Activated CD4-positive, alpha-beta T cell treated with anti-CD3 and anti-CD28 coated beads for 48 hours (primary cell): ENCODE results near the gene TAF1C.
"Not testable (repeated sequence)": the region's sequence is repeated elsewhere in the genome, so short reads cannot be mapped to it uniquely, and the experiment has no call there.

ENCODE experiments used
- DNase-seq: peaks from one replicate; pipeline ENCODE4 v3.0.0-alpha.2; 2020

Gene TAF1C, protein sequence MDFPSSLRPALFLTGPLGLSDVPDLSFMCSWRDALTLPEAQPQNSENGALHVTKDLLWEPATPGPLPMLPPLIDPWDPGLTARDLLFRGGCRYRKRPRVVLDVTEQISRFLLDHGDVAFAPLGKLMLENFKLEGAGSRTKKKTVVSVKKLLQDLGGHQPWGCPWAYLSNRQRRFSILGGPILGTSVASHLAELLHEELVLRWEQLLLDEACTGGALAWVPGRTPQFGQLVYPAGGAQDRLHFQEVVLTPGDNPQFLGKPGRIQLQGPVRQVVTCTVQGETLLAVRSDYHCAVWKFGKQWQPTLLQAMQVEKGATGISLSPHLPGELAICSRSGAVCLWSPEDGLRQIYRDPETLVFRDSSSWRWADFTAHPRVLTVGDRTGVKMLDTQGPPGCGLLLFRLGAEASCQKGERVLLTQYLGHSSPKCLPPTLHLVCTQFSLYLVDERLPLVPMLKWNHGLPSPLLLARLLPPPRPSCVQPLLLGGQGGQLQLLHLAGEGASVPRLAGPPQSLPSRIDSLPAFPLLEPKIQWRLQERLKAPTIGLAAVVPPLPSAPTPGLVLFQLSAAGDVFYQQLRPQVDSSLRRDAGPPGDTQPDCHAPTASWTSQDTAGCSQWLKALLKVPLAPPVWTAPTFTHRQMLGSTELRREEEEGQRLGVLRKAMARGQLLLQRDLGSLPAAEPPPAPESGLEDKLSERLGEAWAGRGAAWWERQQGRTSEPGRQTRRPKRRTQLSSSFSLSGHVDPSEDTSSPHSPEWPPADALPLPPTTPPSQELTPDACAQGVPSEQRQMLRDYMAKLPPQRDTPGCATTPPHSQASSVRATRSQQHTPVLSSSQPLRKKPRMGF

DNA sequence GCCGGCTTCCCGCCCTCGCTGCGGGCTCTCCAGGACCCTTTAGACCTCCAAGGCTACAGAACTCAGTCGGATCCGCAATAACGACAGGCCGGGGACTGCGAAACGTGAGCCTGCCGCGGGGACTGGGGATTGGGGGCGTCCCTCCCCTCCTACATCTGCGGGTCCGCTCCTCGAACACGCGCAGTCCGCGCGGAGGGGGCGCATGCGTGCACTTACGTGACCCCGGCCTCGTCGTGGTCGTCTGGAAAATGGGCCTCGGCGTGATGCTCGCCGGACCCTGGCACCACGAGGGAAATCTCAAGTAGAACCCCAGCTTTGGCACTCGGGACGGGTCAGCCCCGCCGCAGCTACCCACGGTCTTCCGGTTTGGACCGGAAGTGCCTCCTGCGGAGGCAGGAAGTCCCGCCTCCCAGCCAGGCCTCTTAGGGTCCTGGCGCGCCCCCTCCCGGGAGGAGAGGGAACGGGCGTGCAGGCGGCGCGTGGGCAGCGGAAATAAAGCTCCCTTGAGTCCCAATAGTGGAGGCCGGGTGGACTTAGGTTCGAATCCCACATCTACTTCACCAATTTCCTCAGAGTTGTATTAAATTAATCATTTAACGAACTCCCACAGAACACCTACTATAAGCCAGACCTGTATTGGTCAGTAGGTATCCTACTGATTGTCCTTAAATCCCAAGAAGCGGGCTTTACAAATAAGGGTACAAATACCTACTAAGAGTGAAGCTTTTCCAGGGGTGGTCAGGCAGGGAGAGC is at the start of gene TAF1C:
TAF1C (minus strand) TSS at position 373 of the 753 bp plus-strand sequence. CDS start 2,069 bp downstream, outside the sequence.
- DNase-seq: peak; percentile 95

DNA sequence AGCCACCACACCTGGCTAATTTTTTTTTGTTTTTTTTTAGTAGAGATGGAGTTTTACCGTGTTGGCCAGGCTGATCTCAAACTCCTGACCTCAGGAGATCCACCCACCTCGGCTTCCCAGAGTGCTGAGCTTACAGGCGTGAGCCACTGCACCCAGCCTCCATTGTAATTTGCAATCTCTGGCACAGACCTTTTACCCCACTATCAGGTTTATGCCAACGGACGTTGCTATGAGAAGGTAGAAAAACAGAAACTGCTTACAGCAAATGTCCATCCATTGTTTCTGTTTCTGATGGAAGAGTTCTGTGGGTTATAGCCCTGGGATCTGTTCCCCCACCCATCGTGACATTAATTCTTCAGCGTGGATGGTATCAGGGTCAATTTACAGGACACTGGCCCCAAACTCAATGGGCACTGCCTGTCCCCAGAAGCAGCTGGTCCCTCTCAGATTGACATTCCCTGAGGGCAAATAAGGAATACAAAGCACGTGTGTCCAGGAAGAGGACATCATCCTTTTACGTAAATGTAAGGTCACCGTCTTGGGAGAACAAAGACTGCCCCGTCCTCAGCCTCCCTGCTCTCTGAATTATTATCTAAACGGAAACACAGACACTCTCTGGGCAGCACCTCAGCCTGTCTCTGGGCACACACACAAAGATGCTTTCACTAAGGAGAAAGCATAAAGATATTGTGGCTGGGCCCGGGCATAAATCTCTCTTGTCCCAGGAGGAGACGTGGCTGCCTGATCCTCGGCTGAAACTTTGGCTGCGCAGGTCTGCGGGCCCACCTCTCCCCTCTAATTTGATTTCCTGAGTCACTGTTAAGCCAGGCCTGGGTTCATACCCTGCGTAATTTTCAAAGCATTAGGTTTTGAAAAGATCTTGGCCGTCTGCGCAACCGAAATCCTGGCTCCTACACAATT is 47.7 kb upstream of the TAF1C start:
- no peak for DNase-seq

DNA sequence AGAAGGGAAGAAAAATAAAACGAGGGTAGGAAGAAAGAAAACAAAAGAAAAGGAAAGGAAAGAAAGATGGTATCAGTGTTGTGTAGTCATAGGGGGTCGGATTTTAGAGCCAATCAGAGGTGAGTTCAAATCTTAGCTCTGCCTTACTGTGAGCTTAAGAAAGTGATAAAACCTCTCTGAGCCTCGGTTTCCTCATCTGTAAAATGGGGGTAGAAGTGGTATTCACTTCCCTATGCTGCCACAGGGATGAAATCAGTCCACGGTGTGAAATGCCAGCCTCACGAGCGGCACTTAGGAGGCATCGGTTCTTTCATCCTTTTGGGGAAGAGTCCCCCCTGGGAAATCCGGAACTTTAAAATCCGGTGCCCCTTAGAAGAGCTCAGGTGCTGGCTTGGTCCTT is 46.9 kb upstream of the TAF1C start:
- no peak for DNase-seq

DNA sequence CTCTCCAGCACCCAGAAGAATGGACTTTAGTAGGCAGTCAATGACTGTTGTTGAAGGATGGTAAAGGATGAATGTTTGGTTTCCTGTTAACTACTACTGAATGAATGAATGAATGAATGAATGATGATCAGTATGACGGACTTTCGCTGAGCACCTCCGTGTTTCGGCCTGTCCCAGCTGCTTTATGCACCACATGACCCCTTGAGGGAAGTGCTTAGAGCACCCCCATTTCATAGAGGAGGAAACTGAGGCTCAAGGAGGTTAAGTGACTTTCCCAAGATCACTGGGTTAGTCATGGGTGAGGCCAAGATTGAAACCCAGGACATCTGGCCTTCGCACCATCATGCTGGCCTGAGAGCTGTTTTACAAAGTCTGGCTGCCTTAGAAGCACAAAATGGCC is 46.1 kb upstream of the TAF1C start:
- DNase-seq: no peak

DNA sequence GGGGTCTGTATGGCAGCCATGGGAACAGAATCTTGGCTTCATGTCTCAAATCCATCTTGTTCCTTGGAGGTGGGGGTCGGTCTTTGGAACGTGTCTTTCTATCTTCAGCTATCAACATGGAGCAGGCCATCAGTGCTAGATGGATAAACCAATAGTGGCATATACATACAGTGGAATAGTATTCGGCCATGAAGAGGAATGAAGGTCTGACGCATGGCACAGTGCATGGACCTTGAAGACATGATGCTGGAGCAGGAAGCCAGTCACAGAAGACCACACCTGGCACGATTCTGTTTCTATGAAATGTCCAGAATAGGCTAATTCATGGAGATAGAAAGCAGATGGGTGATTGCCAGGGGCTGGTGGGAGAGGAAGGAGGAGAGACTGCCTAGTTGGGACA is 45.2 kb upstream of the TAF1C start:
- no peak for DNase-seq

DNA sequence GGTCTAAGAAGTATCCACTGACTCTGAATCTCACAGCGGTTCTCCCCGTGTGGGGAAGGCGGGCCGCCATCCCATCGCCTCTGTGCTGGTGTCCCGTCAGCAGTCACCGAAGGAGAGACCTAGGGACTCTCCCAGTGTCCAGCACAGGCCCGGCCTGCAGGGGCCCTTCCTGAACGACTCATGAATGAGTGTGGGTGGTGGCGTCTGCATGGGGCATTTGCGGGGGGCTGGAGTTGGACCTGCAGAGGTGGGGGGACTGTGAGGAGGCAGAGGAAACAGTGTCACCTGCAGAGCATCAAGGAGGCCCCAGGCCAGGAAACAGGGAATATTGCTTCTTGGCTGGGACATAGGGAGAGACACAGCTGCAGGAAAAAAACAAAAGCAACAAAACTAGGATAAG is 42.6 kb upstream of the TAF1C start:
- DNase-seq: no peak

DNA sequence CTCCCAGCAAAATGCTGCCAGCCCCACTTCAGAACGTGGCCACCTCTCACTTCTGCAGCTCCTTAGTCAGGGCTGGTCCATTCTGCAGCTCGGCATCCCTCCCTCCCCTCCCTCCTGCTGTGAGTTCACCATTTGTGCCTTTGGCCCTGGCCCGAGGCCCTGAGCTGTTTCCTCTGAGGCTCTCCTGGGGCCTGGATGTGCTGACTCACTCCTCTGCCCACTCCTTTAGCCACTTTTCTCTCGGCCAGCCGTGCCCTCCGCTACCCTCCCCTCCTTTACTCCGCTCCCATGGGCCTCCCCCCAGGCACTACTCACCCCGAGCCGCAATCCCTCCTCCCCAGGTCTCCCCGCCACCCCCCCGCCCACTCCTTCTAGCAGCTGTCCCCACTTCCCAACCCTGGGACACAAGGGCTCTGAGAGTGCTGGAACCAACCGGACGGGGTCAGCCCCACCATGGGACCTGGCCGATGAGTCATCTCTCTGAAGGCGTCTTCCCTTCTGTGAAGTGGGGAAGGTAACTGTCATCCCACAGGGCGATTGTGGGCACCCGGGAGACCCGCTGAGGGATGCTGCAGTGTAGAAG is 41.5 kb upstream of the TAF1C start:
- DNase-seq: no peak

DNA sequence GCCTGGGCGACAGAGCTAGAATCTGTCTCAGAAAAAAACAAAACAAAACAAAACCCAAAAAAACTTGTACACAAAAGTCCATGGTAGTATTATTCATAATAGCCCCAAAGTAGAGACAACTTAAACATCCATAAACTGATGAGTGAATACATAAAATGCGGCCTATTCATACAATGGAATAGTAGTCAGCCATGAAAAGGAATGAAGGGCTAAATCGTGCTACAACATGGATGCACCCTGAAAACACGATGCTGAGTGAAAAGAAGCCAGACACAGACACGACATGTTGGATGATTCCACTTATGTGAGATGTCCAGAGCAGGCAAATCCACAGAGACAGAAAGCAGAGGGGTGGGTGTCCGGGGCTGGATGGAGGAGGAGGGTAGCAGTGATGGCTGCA is 40.7 kb upstream of the TAF1C start:
- DNase-seq: no peak

DNA sequence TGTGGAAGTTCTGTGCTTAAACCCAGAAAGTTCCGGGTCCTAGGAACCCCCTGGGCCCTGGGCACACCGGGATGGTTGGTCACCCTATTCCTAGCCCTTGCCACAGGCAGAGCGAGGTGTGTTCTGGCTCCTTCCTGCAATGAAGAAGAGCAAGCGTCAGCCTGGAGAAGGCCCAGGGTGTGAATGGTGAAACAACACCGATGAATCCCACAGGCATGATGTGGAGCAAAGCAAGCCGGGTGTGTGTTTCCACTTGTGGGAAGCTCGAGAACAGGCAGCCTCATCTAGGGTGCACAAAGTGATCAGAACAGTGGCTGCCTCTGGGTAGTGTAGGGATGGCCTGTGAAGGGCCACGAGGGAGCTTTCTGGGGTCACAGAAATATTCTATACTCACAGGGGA is 39.2 kb upstream of the TAF1C start:
- no peak for DNase-seq

DNA sequence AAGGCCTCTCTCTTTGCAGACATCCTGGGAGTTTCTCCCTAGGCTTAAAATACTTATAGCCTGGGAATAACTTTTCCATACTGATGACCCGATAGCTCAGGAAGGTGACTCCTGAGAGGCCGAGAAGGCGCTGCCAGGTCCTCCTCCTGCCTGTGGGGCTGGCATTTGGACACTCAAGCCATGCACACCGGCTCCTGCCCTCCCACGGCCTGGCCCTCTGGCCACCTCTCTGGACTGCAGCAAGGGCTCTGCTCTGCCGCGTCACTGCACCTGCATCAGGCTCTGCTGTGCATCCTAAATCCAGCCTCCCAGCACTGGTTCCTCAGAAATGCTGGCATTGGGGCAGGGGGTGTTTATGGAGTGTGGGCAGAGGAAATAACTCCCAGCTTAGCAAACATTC is 38.7 kb upstream of the TAF1C start:
- DNase-seq: no peak

DNA sequence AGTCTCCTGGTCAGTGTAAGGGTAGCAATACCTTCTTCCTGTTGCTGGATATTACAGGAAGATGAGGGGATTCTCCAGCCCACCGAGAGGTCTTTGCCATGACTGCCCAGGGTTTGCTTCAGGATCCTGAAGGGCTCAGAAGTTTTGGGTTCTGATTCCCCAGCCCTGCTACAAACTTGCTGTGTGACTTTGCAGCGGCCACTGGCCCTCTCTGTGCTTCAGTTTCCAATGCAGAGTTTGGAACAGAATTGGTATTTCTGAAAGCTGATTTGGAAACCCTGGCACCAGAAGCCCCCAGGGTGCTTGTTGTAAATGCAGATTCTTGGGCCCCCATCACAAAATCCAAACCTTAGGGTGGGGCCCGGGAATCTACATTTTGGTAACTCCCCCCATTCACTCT is 38.3 kb upstream of the TAF1C start:
- DNase-seq: no peak

DNA sequence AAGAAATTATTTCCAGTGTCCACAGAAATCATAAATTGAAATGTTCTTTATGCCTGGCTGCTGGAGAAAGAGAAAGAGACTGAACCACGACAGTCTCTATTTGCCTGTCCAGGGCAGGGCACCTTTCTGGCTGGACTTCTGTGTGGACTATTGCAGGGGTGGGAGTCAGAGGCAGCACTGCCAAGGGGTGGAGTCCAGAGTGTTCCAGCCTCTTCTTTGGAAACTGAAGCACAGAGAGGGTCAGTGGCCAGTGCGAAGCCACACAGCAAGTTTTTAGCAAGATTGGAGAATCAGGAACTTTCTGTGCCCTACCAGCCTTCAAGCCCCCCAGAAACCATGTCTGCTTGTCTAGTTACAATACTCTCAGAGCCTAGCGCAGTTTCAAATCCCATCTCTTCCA is 37.7 kb upstream of the TAF1C start:
- DNase-seq: no peak

DNA sequence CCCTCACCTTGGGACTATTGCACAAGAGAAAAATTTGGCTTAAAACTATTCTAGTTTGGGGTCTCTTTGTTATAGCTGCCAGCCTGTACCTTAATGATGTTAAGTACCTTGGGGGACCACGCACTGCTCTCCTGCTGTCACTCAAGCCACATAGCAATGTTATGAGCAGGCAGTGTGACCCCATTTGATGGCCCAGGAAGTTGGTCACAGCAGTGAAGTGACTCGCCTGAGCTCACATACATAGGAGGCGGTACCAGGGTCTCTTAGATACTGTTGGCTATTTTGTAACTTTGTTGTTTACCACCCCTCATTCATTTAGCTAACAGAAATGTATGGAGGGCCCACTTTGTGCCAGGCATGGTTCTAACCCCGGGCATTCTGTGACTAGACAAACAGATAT is 36.6 kb upstream of the TAF1C start:
- no peak for DNase-seq

DNA sequence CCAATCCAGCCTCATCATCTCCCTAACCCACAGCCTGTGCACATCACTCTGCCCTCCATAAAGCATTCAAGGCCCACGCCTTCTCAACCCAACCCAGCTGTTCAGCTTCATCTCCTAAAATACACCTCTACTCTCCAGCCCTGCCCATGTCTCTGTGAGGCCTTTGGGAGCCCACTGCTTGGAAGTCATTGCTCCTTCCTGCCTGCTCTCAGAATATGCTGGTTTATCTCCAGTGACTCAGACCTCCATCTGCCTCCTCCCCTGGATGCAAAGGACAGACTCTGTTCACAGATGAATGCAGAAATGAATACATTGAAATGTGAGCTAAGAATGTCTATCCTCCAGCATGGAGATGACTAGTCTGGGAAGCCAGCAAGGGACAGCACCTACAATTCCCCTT is 34.0 kb upstream of the TAF1C start:
- DNase-seq: no peak

DNA sequence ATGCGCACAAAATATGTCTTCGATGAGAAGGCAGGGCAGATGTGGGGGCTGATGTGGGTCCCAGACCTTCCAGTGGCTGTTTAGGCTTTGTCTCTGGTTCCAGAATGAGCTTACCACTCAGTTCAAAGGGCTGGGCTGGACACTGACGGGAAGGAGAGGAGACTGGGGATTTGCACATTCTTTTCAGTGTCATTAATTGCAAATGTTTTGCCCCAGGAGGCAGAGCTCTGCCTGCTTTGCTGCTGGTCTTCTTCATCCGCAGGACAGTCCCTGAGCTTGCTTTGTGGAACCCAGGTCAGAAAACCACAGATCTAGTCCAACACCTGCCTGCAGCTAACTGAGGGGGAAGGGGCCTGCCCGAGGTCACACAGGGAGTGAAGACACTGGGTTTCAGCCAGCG is 32.1 kb upstream of the TAF1C start:
- no peak for DNase-seq

DNA sequence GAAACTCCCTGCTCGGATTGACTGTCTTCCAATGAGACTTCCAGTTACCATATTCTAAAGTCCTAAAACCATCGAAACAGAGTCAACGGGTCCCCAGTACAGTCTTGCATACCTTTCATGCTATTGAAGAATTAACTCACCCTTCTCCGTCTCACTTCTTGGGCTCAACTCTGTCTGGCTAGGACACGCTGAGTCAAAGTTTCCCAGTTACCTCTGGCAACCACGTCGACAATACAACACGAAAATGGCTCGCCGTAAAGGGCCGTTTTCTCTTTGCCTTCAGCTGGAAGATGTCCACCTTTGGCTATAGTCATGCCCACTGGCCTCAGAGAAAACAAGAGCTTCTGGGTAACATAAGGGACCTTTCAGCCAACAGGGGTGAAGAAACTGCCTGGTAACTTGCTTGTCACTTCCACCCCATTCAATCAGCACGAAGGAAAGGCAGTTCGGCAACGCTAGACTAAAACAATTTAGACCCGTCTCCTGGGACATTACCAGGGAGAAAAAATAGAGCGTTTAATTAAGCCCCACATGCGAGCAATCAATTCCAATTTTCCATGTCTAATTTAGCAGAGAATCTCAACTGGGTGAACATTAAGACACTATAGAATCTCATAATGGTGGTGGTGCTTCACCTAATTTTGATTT is 31.4 kb upstream of the TAF1C start:
- no peak for DNase-seq

DNA sequence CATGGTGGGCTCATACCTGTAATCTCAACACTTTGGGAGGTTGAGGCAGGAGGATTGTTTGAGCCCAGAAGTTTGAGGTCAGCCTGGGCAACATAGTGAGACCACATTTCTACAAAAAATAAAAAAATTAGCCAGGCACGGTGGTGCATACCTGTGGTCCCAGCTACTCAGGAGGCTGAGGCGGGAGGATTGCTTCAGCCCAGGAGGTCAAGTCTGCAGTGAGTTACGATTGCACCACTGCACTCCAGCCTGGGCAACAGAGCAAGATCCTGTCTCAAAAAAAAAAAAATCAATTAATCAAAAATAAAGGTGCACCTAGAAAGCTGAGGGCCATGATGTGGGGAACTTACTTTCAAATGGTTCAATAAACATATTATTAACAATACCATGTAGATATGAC is 29.3 kb upstream of the TAF1C start:
- not testable (repeated sequence) for DNase-seq

DNA sequence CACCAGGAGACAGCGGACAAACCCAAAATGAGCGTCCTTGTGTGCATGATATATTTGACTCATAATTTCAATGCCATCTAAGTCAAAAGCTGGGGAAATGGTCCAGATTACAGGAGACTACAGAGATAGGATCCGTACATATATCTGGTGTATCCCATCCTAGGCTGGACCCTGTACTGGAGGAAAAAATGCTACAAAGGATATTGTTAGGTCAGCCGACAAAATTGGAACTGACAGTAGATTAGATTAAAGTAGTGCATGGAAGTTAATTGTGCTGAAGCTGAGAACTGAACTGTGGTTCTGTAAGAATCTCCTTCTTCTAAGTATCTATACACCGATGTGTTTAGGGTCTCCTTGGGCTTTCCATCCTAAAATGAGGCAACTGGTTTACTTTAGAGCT is 28.7 kb upstream of the TAF1C start:
- DNase-seq: no peak

DNA sequence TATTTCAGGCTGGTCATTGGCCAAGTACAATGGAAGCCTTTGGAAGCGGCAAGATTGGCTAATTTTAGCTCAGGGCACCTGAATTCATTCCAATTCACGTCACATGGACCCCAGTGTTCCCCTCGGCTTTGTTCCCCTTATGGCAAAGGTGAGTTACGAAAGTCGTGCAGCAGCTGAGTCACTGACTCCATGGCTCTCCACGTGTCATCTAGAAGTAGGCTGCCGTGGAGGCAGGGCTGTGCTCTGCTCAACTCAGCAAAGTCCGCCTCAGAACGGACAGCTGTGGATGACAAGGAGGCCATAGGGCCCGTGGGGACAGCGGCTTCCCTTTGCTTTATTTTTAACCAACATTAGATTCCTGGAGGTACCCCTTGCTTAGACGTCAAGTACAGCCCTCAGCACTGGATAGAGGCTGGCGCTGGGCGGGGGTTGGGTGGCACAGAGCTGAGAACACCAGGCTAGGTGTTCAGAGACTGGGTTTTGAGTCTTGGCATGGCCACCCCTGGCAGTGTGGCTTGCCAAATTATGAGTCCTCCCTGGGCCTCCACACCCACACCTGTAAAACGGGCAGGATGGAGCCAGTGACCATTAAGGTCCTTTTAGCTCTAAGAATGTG is 27.7 kb upstream of the TAF1C start:
- DNase-seq: no peak

DNA sequence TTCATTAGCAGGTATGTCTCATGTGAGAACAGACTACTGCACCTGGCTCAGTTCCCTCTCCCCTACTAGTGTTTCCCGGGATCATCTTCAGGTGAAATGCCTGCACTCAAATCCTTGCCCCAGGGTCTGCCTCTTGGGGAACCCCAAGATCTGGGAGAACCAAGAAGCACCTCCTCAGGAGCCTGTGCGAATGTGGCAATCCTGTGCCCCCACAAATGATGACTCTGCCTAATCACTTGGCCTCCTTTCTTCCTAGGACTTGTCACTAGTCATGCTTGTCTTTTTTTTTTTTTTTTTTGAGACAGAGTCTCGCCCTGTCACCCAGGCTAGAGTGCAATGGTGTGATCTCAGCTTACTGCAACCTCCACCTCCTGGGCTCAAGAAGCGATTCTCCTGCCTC is 25.8 kb upstream of the TAF1C start:
- no peak for DNase-seq

DNA sequence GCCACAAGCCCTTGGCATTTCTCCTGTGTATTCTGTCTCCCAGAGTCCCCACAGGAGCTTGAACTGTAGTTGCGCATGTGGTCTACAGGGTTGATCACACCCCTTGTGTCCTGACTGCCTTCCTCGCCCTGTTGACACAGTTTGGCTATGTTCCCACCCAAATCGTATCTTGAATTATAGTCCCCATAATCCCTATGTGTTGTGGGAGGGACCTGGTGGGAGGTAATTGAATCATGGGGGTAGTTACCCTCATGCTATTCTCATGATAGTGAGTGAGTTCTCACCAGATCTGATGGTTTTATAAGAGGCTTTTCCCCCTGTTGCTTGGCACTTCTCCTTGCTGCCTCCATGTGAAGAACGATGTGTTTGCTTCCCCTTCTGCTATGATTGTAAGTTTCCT is 25.3 kb upstream of the TAF1C start:
- DNase-seq: no peak
